HUES64 (cell line): ENCODE data around the gene ATP5F1D.

ENCODE experiments used
- H3K27ac ChIP-seq: 2 replicates; pipeline ENCODE4 v1.7.0; 2013; ENCODE audit warnings: low read depth, low read length, inconsistent platforms
- H3K27me3 ChIP-seq: 2 replicates; pipeline ENCODE4 v1.6.1; 2013; ENCODE audit warnings: mild to moderate bottlenecking, low read length; ENCODE audit not compliant: insufficient read depth
- H3K36me3 ChIP-seq: 2 replicates; pipeline ENCODE4 v1.6.1; 2013; ENCODE audit warnings: mild to moderate bottlenecking, low read length; ENCODE audit not compliant: insufficient read depth
- H3K4me1 ChIP-seq: 2 replicates; pipeline ENCODE4 v1.6.1; 2013; ENCODE audit warnings: mild to moderate bottlenecking, low read length, moderate library complexity; ENCODE audit not compliant: insufficient read depth
- H3K4me3 ChIP-seq: 2 replicates; pipeline ENCODE4 v1.5.1; 2013; ENCODE audit warnings: mild to moderate bottlenecking, low read length, moderate library complexity
- H3K9ac ChIP-seq: 2 replicates; pipeline ENCODE4 v1.6.1; 2013; ENCODE audit warnings: mild to moderate bottlenecking, low read depth, low read length
- H3K9me3 ChIP-seq: 2 replicates; pipeline ENCODE4 v1.6.1; 2013; ENCODE audit warnings: low read depth, low read length; ENCODE audit not compliant: insufficient read depth
- WGBS: fragments of 150-250, 120-280 bp; methylation state at CpG from one replicate; pipeline ENCODE4 v1.1.7; 2013; ENCODE audit warnings: missing lambda C conversion rate; 5-methylcytosine and 5-hydroxymethylcytosine counted together

Gene ATP5F1D

GRCh38 chr19:1252221-1252820 is 10.8 kb downstream of the ATP5F1D start:
- Histone ChIP-seq H3K9ac (peak overlapping the region; percentile 96), H3K9me3 (no peaks in the 10 kb centered on the region), H3K4me3 (peak overlapping the region; percentile 90), H3K4me1 (no peaks in the 10 kb centered on the region), H3K27me3 (no peaks in the 10 kb centered on the region), H3K27ac (peak overlapping the region; percentile 93), H3K36me3 (peaks cover 56% of the 10 kb centered on the region)
- WGBS: 32% methylated on average over 22 of the region's 30 CpGs

- H3K4me3 ChIP-seq: peak overlapping the region; percentile 90; the same call in 1 of the 2 replicates
- H3K9ac ChIP-seq: no peak overlapping the region
- H3K9me3 ChIP-seq: no peaks in the 10 kb centered on the region
- no peaks in the 10 kb centered on the region for H3K27me3 ChIP-seq
- H3K4me1 ChIP-seq: 0 out of 2 replicates have a peak, but pooled peaks cover under 1% of the 10 kb centered on the region
- 55% methylated on average over 20 of the region's 26 CpGs for WGBS
- H3K27ac ChIP-seq: peak overlapping the region; percentile 93; the same call in 1 of the 2 replicates
- H3K36me3 ChIP-seq: peaks cover 62% of the 10 kb centered on the region
These were observed 11.4 kb downstream of the ATP5F1D start for GRCh38 chr19:1252821-1253513.

- 92% methylated on average over 23 of the region's 23 CpGs for WGBS
- H3K9ac ChIP-seq: no peak overlapping the region
- 0 out of 2 replicates have a peak, but pooled peaks cover 3% of the 10 kb centered on the region for H3K4me1 ChIP-seq
- peak overlapping the region; percentile 93 for H3K27ac ChIP-seq
- no peaks in the 10 kb centered on the region for H3K9me3 ChIP-seq
- H3K27me3 ChIP-seq: no peaks in the 10 kb centered on the region
- H3K4me3 ChIP-seq: no peak overlapping the region
- peaks cover 67% of the 10 kb centered on the region for H3K36me3 ChIP-seq
These were observed 12.0 kb downstream of the ATP5F1D start for GRCh38 chr19:1253514-1254080.

GRCh38 chr19:1254081-1254527 is 12.6 kb downstream of the ATP5F1D start:
- H3K9me3 ChIP-seq: no peaks in the 10 kb centered on the region
- peaks cover 67% of the 10 kb centered on the region for H3K36me3 ChIP-seq
- no peak overlapping the region for H3K4me3 ChIP-seq
- peaks cover 7% of the 10 kb centered on the region for H3K4me1 ChIP-seq
- H3K9ac ChIP-seq: no peak overlapping the region
- H3K27ac ChIP-seq: peak overlapping the region; percentile 93; the same call in 1 of the 2 replicates
- H3K27me3 ChIP-seq: no peaks in the 10 kb centered on the region
- WGBS: 95% methylated on average over 37 of the region's 37 CpGs

DNA sequence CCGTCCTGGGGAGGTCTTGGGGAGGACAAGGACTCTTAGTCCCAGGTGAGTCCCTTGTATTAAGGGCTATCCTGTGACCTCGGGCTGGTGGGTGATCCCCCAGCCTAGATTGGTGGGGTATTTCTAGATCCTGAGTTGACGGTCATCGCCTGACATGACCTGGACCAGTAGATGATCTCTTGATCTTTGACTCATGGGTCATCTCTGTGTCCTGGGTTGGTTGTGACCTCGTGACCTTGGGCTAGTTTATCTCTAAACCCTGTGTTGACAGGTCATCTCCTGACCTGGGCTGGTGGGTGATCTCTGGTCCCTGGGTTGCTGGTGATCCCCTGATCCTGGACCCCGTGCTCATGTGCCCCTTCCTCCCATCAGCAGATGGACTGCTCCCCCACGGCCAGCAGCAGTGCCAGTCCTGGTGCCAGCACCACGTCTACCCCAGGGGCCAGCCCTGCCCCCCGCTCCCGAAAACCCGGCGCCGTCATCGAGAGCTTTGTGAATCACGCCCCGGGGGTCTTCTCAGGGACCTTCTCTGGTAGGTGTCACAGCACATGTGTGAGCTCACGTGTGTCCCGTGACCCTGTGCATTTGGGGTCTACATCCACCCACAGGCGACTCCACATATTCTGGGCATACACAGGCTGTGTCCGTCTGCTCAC is 13.1 kb downstream of the ATP5F1D start:
- H3K4me3 ChIP-seq: no peak overlapping the region

GRCh38 chr19:1255186-1256161 is 13.9 kb downstream of the ATP5F1D start:
- WGBS: 94% methylated on average over 52 of the region's 52 CpGs
- H3K27me3 ChIP-seq: no peaks in the 10 kb centered on the region
- H3K9ac ChIP-seq: no peak overlapping the region; the same call in 1 of the 2 replicates
- peaks cover 7% of the 10 kb centered on the region for H3K4me1 ChIP-seq
- no peaks in the 10 kb centered on the region for H3K9me3 ChIP-seq
- H3K4me3 ChIP-seq: no peak overlapping the region
- peak overlapping the region; percentile 34; the same call in 1 of the 2 replicates for H3K27ac ChIP-seq
- H3K36me3 ChIP-seq: peaks cover 67% of the 10 kb centered on the region

More for the DNA sequence above, 13.1 kb downstream of the ATP5F1D start:
- 95% methylated on average over 20 of the region's 20 CpGs for WGBS
- H3K4me1 ChIP-seq: peaks cover 7% of the 10 kb centered on the region
- no peaks in the 10 kb centered on the region for H3K9me3 ChIP-seq
- peaks cover 67% of the 10 kb centered on the region for H3K36me3 ChIP-seq
- no peak overlapping the region for H3K9ac ChIP-seq
- H3K27ac ChIP-seq: peak overlapping the region; percentile 7; the same call in 1 of the 2 replicates
- H3K27me3 ChIP-seq: no peaks in the 10 kb centered on the region

- Histone ChIP-seq H3K27me3 (no peaks in the 10 kb centered on the region), H3K36me3 (peaks cover 59% of the 10 kb centered on the region), H3K9me3 (no peaks in the 10 kb centered on the region), H3K27ac (no peak overlapping the region), H3K9ac (no peak overlapping the region), H3K4me1 (peaks cover 10% of the 10 kb centered on the region), H3K4me3 (no peak overlapping the region)
- WGBS: 94% methylated on average over 45 of the region's 46 CpGs
These were observed 15.3 kb downstream of the ATP5F1D start for GRCh38 chr19:1256646-1257474.

DNA sequence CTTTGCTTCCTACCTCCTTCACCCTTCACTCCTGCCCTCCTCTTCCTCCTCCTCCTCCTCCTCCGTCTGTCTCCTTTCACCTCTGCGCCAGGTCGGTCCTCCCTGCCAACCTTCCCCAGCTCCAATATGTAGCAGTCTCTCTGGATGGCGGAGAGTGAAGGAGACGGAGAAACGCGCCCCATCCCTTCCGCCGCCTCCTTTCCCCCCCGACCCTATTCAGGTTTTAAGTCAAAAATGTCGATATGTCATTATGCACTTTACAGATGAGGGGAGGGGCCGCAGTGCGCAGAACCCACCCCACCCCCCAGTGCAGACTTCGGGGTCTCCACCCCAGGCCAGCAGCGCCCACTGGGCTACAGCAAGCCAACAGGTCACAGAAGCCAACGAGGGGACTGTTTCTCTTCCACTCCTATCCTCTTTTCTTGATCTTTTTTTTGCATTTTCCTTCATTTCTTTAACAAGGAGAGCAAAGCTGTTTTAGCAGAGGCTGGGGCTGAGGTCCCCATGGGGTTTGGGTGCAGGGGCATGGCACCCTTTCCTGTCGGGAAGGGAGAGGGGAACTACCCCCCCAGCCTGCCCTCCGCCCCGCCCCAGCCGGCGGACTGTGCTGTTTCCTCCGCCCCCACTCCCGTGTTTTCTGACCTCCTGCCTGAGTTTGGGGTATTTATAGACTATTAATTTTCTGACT is 16.1 kb downstream of the ATP5F1D start:
- peaks cover 12% of the 10 kb centered on the region for H3K4me1 ChIP-seq
- H3K27ac ChIP-seq: peak overlapping the region; percentile 58; the same call in 1 of the 2 replicates
- H3K9ac ChIP-seq: no peak overlapping the region
- H3K27me3 ChIP-seq: no peaks in the 10 kb centered on the region
- 89% methylated on average over 22 of the region's 23 CpGs for WGBS
- no peaks in the 10 kb centered on the region for H3K9me3 ChIP-seq
- peaks cover 53% of the 10 kb centered on the region for H3K36me3 ChIP-seq
- H3K4me3 ChIP-seq: no peak overlapping the region

DNA sequence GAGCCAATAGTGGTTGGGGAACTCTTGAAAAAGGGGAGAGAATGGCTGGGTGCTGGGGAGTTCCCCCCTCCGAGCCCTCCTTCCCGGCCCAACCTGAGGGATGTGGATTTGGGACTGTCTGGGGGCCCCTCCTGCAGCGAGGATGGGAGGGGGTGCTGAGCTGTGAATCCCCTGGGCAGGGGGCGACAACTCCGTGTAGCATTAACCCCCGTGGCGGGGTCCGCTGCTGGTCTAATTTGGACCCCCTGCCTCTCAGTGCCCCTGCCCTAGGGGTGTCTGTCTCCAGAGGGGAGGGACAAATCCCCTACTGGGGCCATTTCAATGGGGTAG is 16.6 kb downstream of the ATP5F1D start:
- Histone ChIP-seq H3K9ac (no peak overlapping the region), H3K4me1 (peaks cover 17% of the 10 kb centered on the region)

More for the DNA sequence above, 16.6 kb downstream of the ATP5F1D start:
- 73% methylated on average over 8 of the region's 8 CpGs for WGBS
- no peaks in the 10 kb centered on the region for H3K27me3 ChIP-seq
- H3K27ac ChIP-seq: peak overlapping the region; percentile 58; the same call in 1 of the 2 replicates
- no peaks in the 10 kb centered on the region for H3K9me3 ChIP-seq
- H3K36me3 ChIP-seq: peaks cover 52% of the 10 kb centered on the region
- no peak overlapping the region for H3K4me3 ChIP-seq
